Neural cell (in vitro differentiated cells): ENCODE results near the gene UBXN6. TPM values are rescaled to one million over a fixed set of nuclear protein-coding genes. Genes with fewer than 3 reads are reported as not detected.
A peak's percentile ranks its signal among the peaks of the same experiment; 100 is the strongest.

Source experiments
- H2AFZ ChIP-seq: fragments of 200-600, 300-800 bp; sonication (generic), shearing (Covaris generic); 2 replicates; pipeline ENCODE4 v1.6.0; 2014; ENCODE audit warnings: low read depth, mild to moderate bottlenecking, antibody characterized with exemption, low read length, moderate library complexity
- H3F3A ChIP-seq: fragments of 200-600 bp; shearing (Covaris generic); 2 replicates; pipeline ENCODE4 v1.6.1; 2016; ENCODE audit warnings: mild to moderate bottlenecking, moderate library complexity, mixed read lengths, antibody characterized with exemption, low read length; ENCODE audit not compliant: insufficient read depth, poor library complexity, severe bottlenecking
- H3K27ac ChIP-seq: fragments of 200-600, 300-800 bp; sonication (generic), shearing (Covaris generic); 2 replicates; pipeline ENCODE4 v1.5.1; 2014; ENCODE audit warnings: mild to moderate bottlenecking, low read length, moderate library complexity
- H3K27me3 ChIP-seq: fragments of 300-800, 200-600 bp; sonication (generic), shearing (Covaris generic); 2 replicates; pipeline ENCODE4 v1.6.0; 2014; ENCODE audit warnings: mild to moderate bottlenecking, low read depth, low read length, moderate library complexity; ENCODE audit not compliant: insufficient read depth
- H3K36me3 ChIP-seq: fragments of 300-800, 200-600 bp; sonication (generic), shearing (Covaris generic); 2 replicates; pipeline ENCODE4 v1.5.1; 2014; ENCODE audit warnings: mild to moderate bottlenecking, antibody characterized with exemption, low read length, moderate library complexity; ENCODE audit not compliant: insufficient read depth
- H3K4me2 ChIP-seq: fragments of 300-800, 200-600 bp; sonication (generic), shearing (Covaris generic); 2 replicates; pipeline ENCODE4 v1.6.0; 2014; ENCODE audit warnings: mild to moderate bottlenecking, low read length
- H3K4me3 ChIP-seq: fragments of 300-800, 200-600 bp; sonication (generic), shearing (Covaris generic); 2 replicates; pipeline ENCODE4 v1.5.1; 2014; ENCODE audit warnings: mild to moderate bottlenecking, low read length, moderate library complexity
- H3K79me2 ChIP-seq: fragments of 200-600 bp; shearing (Covaris generic); replicated peaks from 2 replicates; pipeline ENCODE4 v1.6.0; 2014; ENCODE audit warnings: mild to moderate bottlenecking, low read length, moderate library complexity; ENCODE audit not compliant: insufficient read depth
- H3K9ac ChIP-seq: fragments of 300-800, 200-600 bp; sonication (generic), shearing (Covaris generic); 2 replicates; pipeline ENCODE4 v1.6.1; 2016; ENCODE audit warnings: mild to moderate bottlenecking, low read length, mixed read lengths
- H3K9me2 ChIP-seq: fragments of 200-600 bp; shearing (Covaris generic); 2 replicates; pipeline ENCODE4 v1.6.1; 2016; ENCODE audit warnings: mild to moderate bottlenecking, low read length, mixed read lengths; ENCODE audit not compliant: insufficient read depth
- H3K9me3 ChIP-seq: fragments of 200-600, 300-800 bp; sonication (generic), shearing (Covaris generic); 2 replicates; pipeline ENCODE4 v1.6.1; 2016; ENCODE audit warnings: mild to moderate bottlenecking, mixed run types, low read length, moderate library complexity, mixed read lengths
- H4K20me1 ChIP-seq: fragments of 200-600 bp; shearing (Covaris generic); 2 replicates; pipeline ENCODE4 v1.6.1; 2016; ENCODE audit warnings: mild to moderate bottlenecking, mixed run types; ENCODE audit not compliant: insufficient read depth
- CTCF ChIP-seq: fragments of 450-650 bp; IDR thresholded peaks from 2 replicates; pipeline ENCODE4 v1.5.1; 2014; ENCODE audit warnings: antibody characterized with exemption, mild to moderate bottlenecking, moderate library complexity; ENCODE audit not compliant: poor library complexity, severe bottlenecking
- EP300 ChIP-seq: fragments of 450-650 bp; conservative IDR thresholded peaks from 2 replicates; pipeline ENCODE4 v1.6.1; 2014; ENCODE audit warnings: antibody characterized with exemption, mild to moderate bottlenecking, moderate library complexity; ENCODE audit not compliant: poor library complexity, severe bottlenecking
- EZH2 ChIP-seq: fragments of 200-600, 300-800 bp; shearing (Covaris generic), sonication (generic); IDR thresholded peaks from 2 replicates; pipeline ENCODE4 v1.6.1; 2014; ENCODE audit warnings: antibody characterized with exemption, low read length, borderline replicate concordance, mild to moderate bottlenecking; ENCODE audit not compliant: insufficient read depth, poor library complexity, severe bottlenecking
- MXI1 ChIP-seq: fragments of 450-650 bp; conservative IDR thresholded peaks from 2 replicates; pipeline ENCODE4 v1.6.1; 2014; ENCODE audit warnings: antibody characterized with exemption, mild to moderate bottlenecking; ENCODE audit not compliant: poor library complexity, severe bottlenecking
- POLR2AphosphoS5 ChIP-seq: IDR thresholded peaks from 2 replicates; pipeline ENCODE4 v1.6.1; 2012
- RAD21 ChIP-seq: fragments of 450-650 bp; conservative IDR thresholded peaks from 2 replicates; pipeline ENCODE4 v1.6.1; 2014; ENCODE audit warnings: antibody characterized with exemption, mild to moderate bottlenecking, moderate library complexity
- REST ChIP-seq: IDR thresholded peaks from 2 replicates; pipeline ENCODE4 v1.6.1; 2012; ENCODE audit warnings: borderline replicate concordance
- SMC3 ChIP-seq: fragments of 450-650 bp; conservative IDR thresholded peaks from 2 replicates; pipeline ENCODE4 v1.6.1; 2014; ENCODE audit warnings: antibody characterized with exemption, mild to moderate bottlenecking, moderate library complexity; ENCODE audit not compliant: poor library complexity
- TAF1 ChIP-seq: IDR thresholded peaks from 2 replicates; pipeline ENCODE4 v1.6.1; 2012; ENCODE audit warnings: low read depth
- polyA plus RNA-seq: library from polyadenylated mRNA; depleted of rRNA; stranded (reverse); fragments of >200 nt; gene quantifications from 2 replicates; pipeline ENCODE4 v1.2.3, GENCODE V29; 2014

UBXN6 gene
- polyA plus RNA-seq, 1 donor from 2014 or later, result 102 TPM

GRCh38 chr19:4405977-4406376, 51.6 kb downstream of the UBXN6 start:
- no peaks in the 10 kb centered on the region for H3F3A ChIP-seq
- H2AFZ ChIP-seq, result no peak overlapping the region
- peaks cover 33% of the 10 kb centered on the region for H3K79me2 ChIP-seq
- H3K36me3 ChIP-seq, result no peaks in the 10 kb centered on the region
- H3K9me3 ChIP-seq, result no peaks in the 10 kb centered on the region
- H3K27ac ChIP-seq, result no peak overlapping the region
- H3K4me3 ChIP-seq, result no peak overlapping the region
- no peak for TF ChIP-seq EZH2
- TF ChIP-seq RAD21, result no peak
- TF ChIP-seq EP300, result no peak
- no peaks in the 10 kb centered on the region for H4K20me1 ChIP-seq
- H3K9ac ChIP-seq, result no peak overlapping the region
- no peaks in the 10 kb centered on the region for H3K27me3 ChIP-seq
- H3K9me2 ChIP-seq, result no peaks in the 10 kb centered on the region
- H3K4me2 ChIP-seq, result no peak overlapping the region

GRCh38 chr19:4403005-4403761, 54.4 kb downstream of the UBXN6 start:
- H4K20me1 ChIP-seq, result no peaks in the 10 kb centered on the region
- H3K27ac ChIP-seq, result no peak overlapping the region
- H3K4me2 ChIP-seq, result peak overlapping the region; percentile 80
- H3K9ac ChIP-seq, result peak overlapping the region; percentile 68
- TF ChIP-seq CTCF (no peak), EZH2 (no peak), EP300 (no peak), MXI1 (no peak), POLR2AphosphoS5 (no peak), REST (no peak), RAD21 (no peak), TAF1 (no peak), SMC3 (no peak)
- H3K79me2 ChIP-seq, result peaks cover 51% of the 10 kb centered on the region
- H3K36me3 ChIP-seq, result no peaks in the 10 kb centered on the region
- H3K9me2 ChIP-seq, result no peaks in the 10 kb centered on the region
- H3F3A ChIP-seq, result no peaks in the 10 kb centered on the region
- peak overlapping the region; percentile 27 for H2AFZ ChIP-seq
- H3K4me3 ChIP-seq, result peak overlapping the region; percentile 86
- H3K27me3 ChIP-seq, result no peaks in the 10 kb centered on the region
- no peaks in the 10 kb centered on the region for H3K9me3 ChIP-seq
